Measurements from ENCODE around the gene GMPPB. TPM values are rescaled to one million over a fixed set of nuclear protein-coding genes. Genes with fewer than 3 reads are reported as not detected.

Gene GMPPB
- total and polyA plus RNA-seq, 4 donors: 12.6 to 57.8 (median 35.6) TPM

- Histone ChIP-seq H3K27ac (ENCODE audit: low read depth in 1 of 2, low read length in 2 of 2) (peak overlapping the region; percentile 88 to 92), H3K9ac (ENCODE audit: low read depth in 1 of 2, low read length in 2 of 2) (peak overlapping the region; percentile 73 to 75), H3K36me3 (ENCODE audit: control insufficient read depth in 4 of 4, insufficient read depth in 3 of 4, low read depth in 1 of 4, low read length in 3 of 4) (peaks cover 5 to 30% (median 11%) of the 10 kb centered on the region in 4 donors), H3K27me3 (ENCODE audit: control insufficient read depth in 4 of 4, insufficient read depth in 4 of 4, low read length in 3 of 4) (no peaks in the 10 kb centered on the region), H3K4me3 (ENCODE audit: low read depth in 1 of 3, low read length in 3 of 3) (peak overlapping the region; percentile 91 to 94 (median 93)), H3K9me3 (ENCODE audit: control insufficient read depth in 4 of 4, low read length in 3 of 4) (no peaks in the 10 kb centered on the region), H3K4me1 (ENCODE audit: control insufficient read depth in 4 of 4, insufficient read depth in 4 of 4, low read length in 3 of 4) (peaks cover 6 to 49% (median 34%) of the 10 kb centered on the region in 4 donors)
- TF ChIP-seq YY1 (IDR thresholded peaks at IDR 0.05) (no peak), FOXA2 (IDR thresholded peaks at IDR 0.05) (no peak), JUND (IDR thresholded peaks at IDR 0.05) (no peak), RXRA (IDR thresholded peaks at IDR 0.05) (no peak), RAD21 (IDR thresholded peaks at IDR 0.05) (no peak), EGR1 (IDR thresholded peaks at IDR 0.05; ENCODE audit: low read depth in 2 of 2) (no peak), ZBTB33 (IDR thresholded peaks at IDR 0.05) (no peak), FOXA1 (IDR thresholded peaks at IDR 0.05) (no peak), HNF4G (IDR thresholded peaks at IDR 0.05) (no peak), SP1 (IDR thresholded peaks at IDR 0.05) (no peak), CTCF (IDR thresholded peaks at IDR 0.05; ENCODE audit: low read depth, low read length, missing input control) (no peak), NR2F2 (IDR thresholded peaks at IDR 0.05) (no peak), GABPA (IDR thresholded peaks at IDR 0.05 in 1 of 2, conservative IDR thresholded peaks at IDR 0.05 in 1 of 2) (no peak), HNF4A (conservative IDR thresholded peaks at IDR 0.05) (no peak)
- TF ChIP-seq, protein P1, sequence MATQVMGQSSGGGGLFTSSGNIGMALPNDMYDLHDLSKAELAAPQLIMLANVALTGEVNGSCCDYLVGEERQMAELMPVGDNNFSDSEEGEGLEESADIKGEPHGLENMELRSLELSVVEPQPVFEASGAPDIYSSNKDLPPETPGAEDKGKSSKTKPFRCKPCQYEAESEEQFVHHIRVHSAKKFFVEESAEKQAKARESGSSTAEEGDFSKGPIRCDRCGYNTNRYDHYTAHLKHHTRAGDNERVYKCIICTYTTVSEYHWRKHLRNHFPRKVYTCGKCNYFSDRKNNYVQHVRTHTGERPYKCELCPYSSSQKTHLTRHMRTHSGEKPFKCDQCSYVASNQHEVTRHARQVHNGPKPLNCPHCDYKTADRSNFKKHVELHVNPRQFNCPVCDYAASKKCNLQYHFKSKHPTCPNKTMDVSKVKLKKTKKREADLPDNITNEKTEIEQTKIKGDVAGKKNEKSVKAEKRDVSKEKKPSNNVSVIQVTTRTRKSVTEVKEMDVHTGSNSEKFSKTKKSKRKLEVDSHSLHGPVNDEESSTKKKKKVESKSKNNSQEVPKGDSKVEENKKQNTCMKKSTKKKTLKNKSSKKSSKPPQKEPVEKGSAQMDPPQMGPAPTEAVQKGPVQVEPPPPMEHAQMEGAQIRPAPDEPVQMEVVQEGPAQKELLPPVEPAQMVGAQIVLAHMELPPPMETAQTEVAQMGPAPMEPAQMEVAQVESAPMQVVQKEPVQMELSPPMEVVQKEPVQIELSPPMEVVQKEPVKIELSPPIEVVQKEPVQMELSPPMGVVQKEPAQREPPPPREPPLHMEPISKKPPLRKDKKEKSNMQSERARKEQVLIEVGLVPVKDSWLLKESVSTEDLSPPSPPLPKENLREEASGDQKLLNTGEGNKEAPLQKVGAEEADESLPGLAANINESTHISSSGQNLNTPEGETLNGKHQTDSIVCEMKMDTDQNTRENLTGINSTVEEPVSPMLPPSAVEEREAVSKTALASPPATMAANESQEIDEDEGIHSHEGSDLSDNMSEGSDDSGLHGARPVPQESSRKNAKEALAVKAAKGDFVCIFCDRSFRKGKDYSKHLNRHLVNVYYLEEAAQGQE (IDR thresholded peaks at IDR 0.05): no peak
- TF ChIP-seq, protein P2, sequence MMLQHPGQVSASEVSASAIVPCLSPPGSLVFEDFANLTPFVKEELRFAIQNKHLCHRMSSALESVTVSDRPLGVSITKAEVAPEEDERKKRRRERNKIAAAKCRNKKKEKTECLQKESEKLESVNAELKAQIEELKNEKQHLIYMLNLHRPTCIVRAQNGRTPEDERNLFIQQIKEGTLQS (IDR thresholded peaks at IDR 0.05): no peak
- TF ChIP-seq, protein P3, sequence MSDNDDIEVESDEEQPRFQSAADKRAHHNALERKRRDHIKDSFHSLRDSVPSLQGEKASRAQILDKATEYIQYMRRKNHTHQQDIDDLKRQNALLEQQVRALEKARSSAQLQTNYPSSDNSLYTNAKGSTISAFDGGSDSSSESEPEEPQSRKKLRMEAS (IDR thresholded peaks at IDR 0.05): no peak
- no peak for DNase-seq (ENCODE audit: low spot score)
- 56% methylated on average over 8 of the region's 8 CpGs for WGBS
Observed at GRCh38 chr3:49722896-49723295, 855 bp downstream of the GMPPB start.

Data from liver (tissue), 9 donors.